IPS DF 6.9 (cell line): ENCODE data around the gene SLC7A7.
"Not testable (repeated sequence)": the region's sequence is repeated elsewhere in the genome, so short reads cannot be mapped to it uniquely, and the experiment has no call there.

Experiments used
- DNase-seq: peaks from one replicate; pipeline ENCODE4 v3.0.0-alpha.2; 2013; ENCODE audit warnings: low read depth, low spot score
- H3K27ac ChIP-seq: one replicate; pipeline ENCODE4 v1.5.1; 2013; ENCODE audit warnings: low read length, control low read depth
- H3K27me3 ChIP-seq: 2 replicates; pipeline ENCODE4 v1.6.1; 2013; ENCODE audit warnings: mild to moderate bottlenecking, low read length; ENCODE audit not compliant: control insufficient read depth, insufficient read depth
- H3K36me3 ChIP-seq: 2 replicates; pipeline ENCODE4 v1.6.1; 2013; ENCODE audit warnings: low read length; ENCODE audit not compliant: control insufficient read depth, insufficient read depth
- H3K4me1 ChIP-seq: 2 replicates; pipeline ENCODE4 v1.6.1; 2013; ENCODE audit warnings: low read length; ENCODE audit not compliant: control insufficient read depth, insufficient read depth
- H3K4me3 ChIP-seq: 2 replicates; pipeline ENCODE4 v1.5.1; 2013; ENCODE audit warnings: mild to moderate bottlenecking, low read length
- H3K9me3 ChIP-seq: 2 replicates; pipeline ENCODE4 v1.6.1; 2013; ENCODE audit warnings: low read length, inconsistent platforms; ENCODE audit not compliant: control insufficient read depth, insufficient read depth
- WGBS: extraction: QIAGEN DNeasy Blood & Tissue Kit; methylation state at CpG from one replicate; pipeline ENCODE4 v1.1.7; 2013; ENCODE audit warnings: mixed read lengths, missing lambda C conversion rate; ENCODE audit not compliant: insufficient read length, insufficient coverage; 5-methylcytosine and 5-hydroxymethylcytosine counted together

The SLC7A7 gene

GRCh38 chr14:22835505-22835904, 20.3 kb upstream of the SLC7A7 start:
- Histone ChIP-seq H3K9me3 (no peaks in the 10 kb centered on the region), H3K27ac (no peak overlapping the region), H3K27me3 (no peaks in the 10 kb centered on the region), H3K36me3 (0 out of 2 replicates have a peak, but pooled peaks cover 4% of the 10 kb centered on the region), H3K4me1 (peaks cover 12% of the 10 kb centered on the region), H3K4me3 (no peak overlapping the region)
- no peak for DNase-seq
- no CpG with 5 or more reads among the region's 3 CpGs for WGBS

GRCh38 chr14:22830443-22831010, 15.3 kb upstream of the SLC7A7 start:
- H3K27ac ChIP-seq, result no peak overlapping the region
- H3K4me1 ChIP-seq, result no peaks in the 10 kb centered on the region
- H3K4me3 ChIP-seq, result peak overlapping the region; percentile 99; the same call in 1 of the 2 replicates
- no peak for DNase-seq
- WGBS, result no CpG with 5 or more reads among the region's 3 CpGs
- no peaks in the 10 kb centered on the region for H3K9me3 ChIP-seq
- no peaks in the 10 kb centered on the region for H3K27me3 ChIP-seq
- H3K36me3 ChIP-seq, result 0 out of 2 replicates have a peak, but pooled peaks cover 4% of the 10 kb centered on the region

- no CpG with 5 or more reads among the region's 41 CpGs for WGBS
- Histone ChIP-seq H3K36me3 (0 out of 2 replicates have a peak, but pooled peaks cover 4% of the 10 kb centered on the region), H3K4me3 (peak within 1 kb of the TSS; percentile 99; the same call in 1 of the 2 replicates), H3K4me1 (no peaks in the 10 kb centered on the region), H3K27ac (no peak within 1 kb of the TSS), H3K9me3 (no peaks in the 10 kb centered on the region), H3K27me3 (no peaks in the 10 kb centered on the region)
- DNase-seq, result no peak
Measured at GRCh38 chr14:22829661-22830442, 14.6 kb upstream of the SLC7A7 start, which contains the start of gene MRPL52. Gene MRPL52 (plus strand): TSS chr14:22829887. CDS start chr14:22829913, 26 bp downstream.

GRCh38 chr14:22829076-22829660, 13.9 kb upstream of the SLC7A7 start:
- H3K4me1 ChIP-seq, H3K27ac ChIP-seq: not testable (repeated sequence)

GRCh38 chr14:22824711-22825359, 9.6 kb upstream of the SLC7A7 start:
- no CpG with 5 or more reads among the region's 8 CpGs for WGBS
- Histone ChIP-seq H3K36me3 (no peaks in the 10 kb centered on the region), H3K4me3 (no peak overlapping the region), H3K9me3 (no peaks in the 10 kb centered on the region), H3K27me3 (no peaks in the 10 kb centered on the region), H3K27ac (no peak overlapping the region), H3K4me1 (peaks cover 5% of the 10 kb centered on the region; the same call in 1 of the 2 replicates)
- no peak for DNase-seq

More at GRCh38 chr14:22829076-22829660, 13.9 kb upstream of the SLC7A7 start:
- not testable (repeated sequence) for H3K9me3 ChIP-seq, DNase-seq, H3K4me3 ChIP-seq, H3K27me3 ChIP-seq, H3K36me3 ChIP-seq
- WGBS, result no CpG with 5 or more reads among the region's 12 CpGs

GRCh38 chr14:22822571-22823098, 7.4 kb upstream of the SLC7A7 start:
- H3K4me1 ChIP-seq, result peaks cover 5% of the 10 kb centered on the region; the same call in 1 of the 2 replicates
- H3K36me3 ChIP-seq, result no peaks in the 10 kb centered on the region
- no CpG with 5 or more reads among the region's 34 CpGs for WGBS
- H3K27ac ChIP-seq, result no peak overlapping the region
- DNase-seq, result peak; percentile 93
- no peaks in the 10 kb centered on the region for H3K27me3 ChIP-seq
- H3K4me3 ChIP-seq, result peak overlapping the region; percentile 64; the same call in 1 of the 2 replicates
- no peaks in the 10 kb centered on the region for H3K9me3 ChIP-seq

GRCh38 chr14:22822016-22822570, 6.9 kb upstream of the SLC7A7 start:
- H3K27ac ChIP-seq, result no peak overlapping the region
- H3K36me3 ChIP-seq, result no peaks in the 10 kb centered on the region
- no peaks in the 10 kb centered on the region for H3K27me3 ChIP-seq
- WGBS, result no CpG with 5 or more reads among the region's 32 CpGs
- no peak for DNase-seq
- no peaks in the 10 kb centered on the region for H3K9me3 ChIP-seq
- peaks cover 5% of the 10 kb centered on the region; the same call in 1 of the 2 replicates for H3K4me1 ChIP-seq
- H3K4me3 ChIP-seq, result peak overlapping the region; percentile 64; the same call in 1 of the 2 replicates

- Histone ChIP-seq H3K9me3 (no peaks in the 10 kb centered on the region), H3K36me3 (no peaks in the 10 kb centered on the region), H3K27ac (no peak overlapping the region), H3K4me1 (peaks cover 5% of the 10 kb centered on the region; the same call in 1 of the 2 replicates), H3K27me3 (no peaks in the 10 kb centered on the region), H3K4me3 (peak overlapping the region; percentile 64; the same call in 1 of the 2 replicates)
- no CpG with 5 or more reads among the region's 24 CpGs for WGBS
- no peak for DNase-seq
Measured at GRCh38 chr14:22821193-22822015, 6.2 kb upstream of the SLC7A7 start.

GRCh38 chr14:22820731-22821130, 5.5 kb upstream of the SLC7A7 start:
- H3K4me1 ChIP-seq, result peaks cover 6% of the 10 kb centered on the region
- no peaks in the 10 kb centered on the region for H3K27me3 ChIP-seq
- no peak for DNase-seq
- no peaks in the 10 kb centered on the region for H3K9me3 ChIP-seq
- WGBS, result no CpG with 5 or more reads among the region's 1 CpG
- H3K36me3 ChIP-seq, result no peaks in the 10 kb centered on the region
- no peak overlapping the region for H3K27ac ChIP-seq
- no peak overlapping the region for H3K4me3 ChIP-seq
